CD4-positive, CD25-positive, alpha-beta regulatory T cell (primary cell): ENCODE data around the gene ZNF785. TPM values are rescaled to one million over a fixed set of nuclear protein-coding genes. Genes with fewer than 3 reads are reported as not detected.

Source experiments
- ATAC-seq, 2 donors: fragments of 150-1000 bp; cut with Tn5 transposase; one replicate each; pipeline ENCODE4 v1.10.0; 2021; ENCODE audit warnings: low read depth in 2 of 2, moderate number of reproducible peaks in 2 of 2, moderate library complexity in 1 of 2
- DNase-seq, 3 donors: peaks; one replicate each; pipeline versions ENCODE4 v3.0.0 to v3.0.0-alpha.2; 2012 to 2022; ENCODE audit warnings: mixed read lengths in 1 of 3
- H3K27ac ChIP-seq: one replicate; pipeline ENCODE4 v1.7.0; 2013; ENCODE audit warnings: mild to moderate bottlenecking, low read length; ENCODE audit not compliant: insufficient read depth, poor library complexity, severe bottlenecking
- H3K27me3 ChIP-seq: one replicate; pipeline ENCODE4 v1.7.0; 2013; ENCODE audit warnings: low read length; ENCODE audit not compliant: control insufficient read depth, insufficient read depth
- H3K36me3 ChIP-seq: one replicate; pipeline ENCODE4 v1.7.0; 2013; ENCODE audit warnings: mild to moderate bottlenecking, low read length, moderate library complexity; ENCODE audit not compliant: control insufficient read depth, insufficient read depth
- H3K4me1 ChIP-seq: 2 replicates; pipeline ENCODE4 v1.7.0; 2013; ENCODE audit warnings: mild to moderate bottlenecking, low read length; ENCODE audit not compliant: insufficient read depth, control insufficient read depth, poor library complexity, severe bottlenecking
- H3K4me3 ChIP-seq: one replicate; pipeline ENCODE4 v1.7.0; 2013; ENCODE audit warnings: low read depth, mild to moderate bottlenecking, low read length, moderate library complexity
- H3K9me3 ChIP-seq, 2 experiments: 1 replicate in 1 of 2; 2 replicates in 1 of 2; pipeline ENCODE4 v1.7.0; 2013; ENCODE audit warnings: low read length in 2 of 2, mild to moderate bottlenecking in 1 of 2, moderate library complexity in 1 of 2; ENCODE audit not compliant: control insufficient read depth in 2 of 2
- H3K27ac Mint-ChIP-seq, 3 donors: one replicate each; pipeline ENCODE4 v1.8.0; 2020 to 2022; ENCODE audit warnings: mild to moderate bottlenecking in 3 of 3, mixed read lengths in 3 of 3, moderate library complexity in 2 of 3
- H3K27me3 Mint-ChIP-seq: one replicate; pipeline ENCODE4 v1.8.0; 2022; ENCODE audit warnings: mild to moderate bottlenecking, mixed read lengths
- H3K36me3 Mint-ChIP-seq: one replicate; pipeline ENCODE4 v1.8.0; 2020; ENCODE audit warnings: mixed read lengths
- H3K4me1 Mint-ChIP-seq, 4 donors: one replicate each; pipeline ENCODE4 v1.8.0; 2020 to 2022; ENCODE audit warnings: mixed read lengths in 4 of 4, mild to moderate bottlenecking in 1 of 4
- H3K4me3 Mint-ChIP-seq, 4 donors: one replicate each; pipeline ENCODE4 v1.8.0; 2020 to 2022; ENCODE audit warnings: mild to moderate bottlenecking in 4 of 4, mixed read lengths in 4 of 4, moderate library complexity in 3 of 4
- H3K9me3 Mint-ChIP-seq, 7 donors: one replicate each; pipeline ENCODE4 v1.8.0; 2020 to 2022; ENCODE audit warnings: mixed read lengths in 7 of 7, mild to moderate bottlenecking in 3 of 7, moderate library complexity in 2 of 7
- polyA plus RNA-seq, 4 donors: library from polyadenylated mRNA; unstranded; fragments of 300-500 nt; fragmentation: Illumina TruSeq; gene quantifications; one replicate each; pipeline ENCODE4 v1.2.3, GENCODE V29; 2021
- total RNA-seq: library from RNA; stranded (reverse); gene quantifications from one replicate; pipeline ENCODE4 v1.2.3, GENCODE V29; 2022

The ZNF785 gene
- total and polyA plus RNA-seq, 5 donors from 2014 or later = 1.4 to 9.3 (median 3.0) TPM

DNA sequence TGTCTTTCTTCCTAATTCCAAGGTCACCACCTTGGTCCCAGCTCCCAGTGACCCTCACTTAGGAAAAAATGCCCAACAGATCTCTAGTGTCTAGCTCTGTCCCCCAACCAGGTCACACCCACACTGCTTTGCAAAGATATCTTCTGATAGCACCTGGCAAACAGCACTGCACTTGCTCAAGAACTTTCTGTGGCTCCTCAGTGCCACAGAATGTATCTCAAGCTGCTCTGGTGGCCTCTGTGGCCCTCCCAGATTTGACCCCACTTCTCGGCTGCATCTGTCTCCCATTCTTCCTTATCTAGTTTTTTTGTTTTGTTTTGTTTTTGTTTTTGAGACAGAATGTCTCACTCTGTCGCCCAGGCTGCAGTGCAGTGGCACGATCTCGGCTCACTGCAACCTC is 19.0 kb downstream of the ZNF785 start:
- H3K27me3 ChIP-seq = no peaks in the 10 kb centered on the region
- Mint-ChIP-seq H3K27me3 (no peaks in the 10 kb centered on the region), H3K36me3 (no peaks in the 10 kb centered on the region), H3K9me3 (no peaks in the 10 kb centered on the region), H3K27ac (peak overlapping the region; percentile 98 to 99 (median 98)), H3K4me3 (peak overlapping the region in 2 of 4 donors; percentile 13 to 91), H3K4me1 (peaks cover 5 to 45% (median 23%) of the 10 kb centered on the region in 4 donors)
- no peaks in the 10 kb centered on the region for H3K36me3 ChIP-seq
- ATAC-seq (no peak), DNase-seq (no peak)
- no peak overlapping the region for H3K4me3 ChIP-seq
- H3K4me1 ChIP-seq = peaks cover 45% of the 10 kb centered on the region
- H3K9me3 ChIP-seq = no peaks in the 10 kb centered on the region
- peak overlapping the region; percentile 95 for H3K27ac ChIP-seq

DNA sequence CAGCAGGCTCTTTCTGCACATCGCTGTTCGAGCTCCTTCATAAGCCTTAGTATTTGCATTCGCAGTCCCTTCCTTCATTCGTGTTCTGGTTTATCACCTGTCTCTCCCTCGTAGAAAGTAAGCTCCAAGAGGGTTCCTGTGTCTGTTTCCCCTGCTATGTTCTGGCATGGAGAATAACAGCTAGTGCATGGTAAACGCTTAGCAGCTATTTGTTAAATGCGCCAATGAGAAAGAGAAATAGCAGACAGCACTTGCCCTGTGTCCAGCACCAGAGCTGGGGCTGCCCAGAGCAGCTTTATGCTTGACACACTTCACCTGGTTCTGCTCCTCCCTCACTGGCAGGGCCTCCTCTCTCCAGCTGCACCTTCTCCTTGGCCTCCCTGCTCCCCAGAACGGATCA is 19.5 kb downstream of the ZNF785 start:
- no peaks in the 10 kb centered on the region for H3K9me3 ChIP-seq
- peak overlapping the region in 3 of 4 donors; percentile 13 to 91 (median 70) for H3K4me3 Mint-ChIP-seq
- no peaks in the 10 kb centered on the region for H3K9me3 Mint-ChIP-seq
- no peaks in the 10 kb centered on the region for H3K36me3 ChIP-seq
- no peaks in the 10 kb centered on the region for H3K27me3 ChIP-seq
- peak overlapping the region; percentile 95 for H3K27ac ChIP-seq
- peak overlapping the region; percentile 16 to 62 (median 38) for H3K27ac Mint-ChIP-seq
- no peaks in the 10 kb centered on the region for H3K27me3 Mint-ChIP-seq
- peaks cover 47% of the 10 kb centered on the region for H3K4me1 ChIP-seq
- no peaks in the 10 kb centered on the region for H3K36me3 Mint-ChIP-seq
- H3K4me1 Mint-ChIP-seq = peaks cover 9 to 46% (median 26%) of the 10 kb centered on the region in 4 donors
- H3K4me3 ChIP-seq = no peak overlapping the region
- ATAC-seq (no peak), DNase-seq (no peak)

DNA sequence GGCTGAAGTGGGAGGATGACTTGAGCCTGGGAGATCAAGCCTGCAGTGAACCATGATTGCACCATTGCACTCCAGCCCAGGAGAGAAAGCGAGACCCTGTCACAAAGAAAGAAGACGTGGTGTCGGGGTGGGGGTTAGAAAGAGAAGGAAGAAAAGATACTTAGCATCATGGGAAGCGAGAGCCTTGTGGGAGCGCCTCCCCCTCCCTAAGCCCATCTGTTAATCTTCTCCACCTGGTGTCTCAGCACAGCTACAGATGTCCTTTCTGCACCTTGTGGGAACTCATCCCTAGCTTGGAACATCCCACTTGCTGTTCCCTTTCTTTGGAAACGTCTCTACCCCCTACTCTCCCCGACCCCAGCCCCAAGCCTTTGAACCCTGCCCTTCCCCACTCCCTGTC is 20.0 kb downstream of the ZNF785 start:
- H3K4me1 ChIP-seq = peaks cover 44% of the 10 kb centered on the region
- H3K36me3 ChIP-seq = no peaks in the 10 kb centered on the region
- no peaks in the 10 kb centered on the region for H3K36me3 Mint-ChIP-seq
- no peaks in the 10 kb centered on the region for H3K9me3 ChIP-seq
- peaks cover 11 to 47% (median 27%) of the 10 kb centered on the region in 4 donors for H3K4me1 Mint-ChIP-seq
- peak overlapping the region in 2 of 3 donors; percentile 38 to 56 for H3K27ac Mint-ChIP-seq
- H3K27me3 ChIP-seq = no peaks in the 10 kb centered on the region
- DNase-seq = no peak
- H3K27ac ChIP-seq = no peak overlapping the region
- H3K9me3 Mint-ChIP-seq = no peaks in the 10 kb centered on the region
- no peak overlapping the region for H3K4me3 ChIP-seq
- H3K4me3 Mint-ChIP-seq = no peak overlapping the region
- ATAC-seq = no peak
- no peaks in the 10 kb centered on the region for H3K27me3 Mint-ChIP-seq

DNA sequence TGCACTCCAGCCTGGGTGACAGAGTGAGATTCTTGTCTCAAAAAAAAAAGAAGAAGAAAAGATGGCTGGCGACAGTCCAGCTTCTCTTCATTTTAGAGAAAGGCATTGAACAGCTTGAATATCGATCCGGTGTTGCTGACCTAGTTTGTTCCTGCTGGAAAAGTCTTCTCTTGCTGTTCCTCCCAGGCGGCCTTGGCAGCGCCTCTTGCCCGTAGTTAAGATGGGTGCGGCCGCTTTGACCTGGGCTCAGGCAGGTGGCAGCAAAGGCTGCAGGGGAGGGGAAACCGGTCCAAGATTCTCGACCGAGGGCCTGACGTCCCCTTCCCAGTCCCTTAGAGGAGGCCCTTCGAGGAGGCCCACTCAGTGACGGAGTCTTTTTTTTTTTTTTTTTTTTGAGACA is 23.5 kb downstream of the ZNF785 start:
- Histone ChIP-seq H3K27me3 (no peaks in the 10 kb centered on the region), H3K4me3 (peak overlapping the region; percentile 61), H3K4me1 (peaks cover 21% of the 10 kb centered on the region), H3K36me3 (no peaks in the 10 kb centered on the region), H3K9me3 (no peaks in the 10 kb centered on the region), H3K27ac (peak overlapping the region; percentile 60)
- no peak for DNase-seq
- peaks cover 6 to 35% (median 14%) of the 10 kb centered on the region in 4 donors for H3K4me1 Mint-ChIP-seq
- no peaks in the 10 kb centered on the region for H3K27me3 Mint-ChIP-seq
- no peak for ATAC-seq
- H3K36me3 Mint-ChIP-seq = no peaks in the 10 kb centered on the region
- peak overlapping the region; percentile 87 to 92 (median 88) for H3K4me3 Mint-ChIP-seq
- H3K9me3 Mint-ChIP-seq = no peaks in the 10 kb centered on the region
- peak overlapping the region; percentile 93 to 96 (median 94) for H3K27ac Mint-ChIP-seq

DNA sequence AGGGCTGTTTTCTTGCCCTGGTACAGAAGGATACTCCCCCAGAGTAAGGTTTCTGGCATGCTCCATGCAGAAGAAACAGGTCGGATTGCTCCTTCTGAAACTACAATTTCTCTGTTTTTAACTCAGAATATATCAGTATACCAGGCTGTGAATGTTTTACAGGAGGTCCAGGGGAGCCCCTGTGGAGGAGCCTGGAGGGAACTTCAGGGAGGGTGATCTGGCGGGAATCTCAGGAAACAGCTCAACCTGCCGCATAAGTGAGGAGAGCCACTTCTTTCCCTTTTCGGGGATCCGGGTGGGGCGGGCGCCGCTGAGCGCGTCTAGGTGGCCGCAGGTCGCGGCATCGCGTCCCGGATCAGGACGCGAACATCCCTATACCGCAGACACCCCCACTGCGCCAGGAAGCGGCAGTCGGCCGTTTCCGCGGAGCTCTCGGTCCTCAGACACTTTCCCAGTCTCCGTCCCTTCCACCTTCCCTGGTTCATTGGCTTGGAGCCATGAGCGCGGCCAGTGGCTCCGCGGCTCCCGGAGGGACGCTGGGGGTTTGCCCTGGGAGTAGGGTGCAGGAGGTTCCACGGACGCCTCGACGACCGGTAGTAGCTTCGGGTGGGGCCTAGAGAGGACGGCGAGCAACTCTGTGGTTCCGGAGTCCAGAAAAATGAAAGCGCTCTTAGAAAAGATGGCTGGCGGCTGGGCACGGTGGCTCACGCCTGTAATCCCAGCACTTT is 24.2 kb downstream of the ZNF785 start:
- no peaks in the 10 kb centered on the region for H3K9me3 ChIP-seq
- Mint-ChIP-seq H3K4me1 (peaks cover 6 to 35% (median 12%) of the 10 kb centered on the region in 4 donors), H3K36me3 (peaks cover 1% of the 10 kb centered on the region), H3K9me3 (no peaks in the 10 kb centered on the region), H3K4me3 (peak overlapping the region; percentile 87 to 92 (median 88)), H3K27me3 (no peaks in the 10 kb centered on the region), H3K27ac (peak overlapping the region; percentile 93 to 96 (median 94))
- peaks cover 26% of the 10 kb centered on the region for H3K4me1 ChIP-seq
- peak overlapping the region; percentile 60 for H3K27ac ChIP-seq
- no peak for ATAC-seq
- peak in 2 of 3 donors; percentile 11 to 56 for DNase-seq
- H3K27me3 ChIP-seq = no peaks in the 10 kb centered on the region
- peaks cover under 1% of the 10 kb centered on the region for H3K36me3 ChIP-seq
- H3K4me3 ChIP-seq = peak overlapping the region; percentile 61

DNA sequence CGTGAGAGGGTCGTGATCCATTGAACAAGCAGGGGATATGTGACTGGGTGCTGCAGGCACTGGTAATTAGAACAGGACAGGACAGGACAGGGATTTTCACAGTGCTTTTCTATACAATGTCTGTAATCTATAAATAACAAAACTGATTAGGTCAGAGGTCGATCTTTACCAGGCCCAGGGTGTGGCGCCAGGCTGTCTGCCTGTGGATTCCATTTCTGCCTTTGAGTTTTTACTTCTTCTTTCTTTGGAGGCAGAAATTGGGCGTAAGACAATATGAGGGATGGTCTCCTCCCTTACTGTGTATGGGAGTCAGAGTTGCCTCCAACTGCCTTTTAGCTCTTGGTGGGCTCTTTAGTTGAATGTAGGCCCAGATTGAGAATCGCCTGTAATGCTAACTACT is 25.8 kb downstream of the ZNF785 start:
- Histone ChIP-seq H3K27me3 (no peaks in the 10 kb centered on the region), H3K4me3 (no peak overlapping the region), H3K36me3 (peaks cover 11% of the 10 kb centered on the region), H3K9me3 (no peaks in the 10 kb centered on the region), H3K27ac (no peak overlapping the region), H3K4me1 (peaks cover 34% of the 10 kb centered on the region)
- Mint-ChIP-seq H3K4me3 (peak overlapping the region; percentile 43 to 93 (median 85)), H3K36me3 (peaks cover 5% of the 10 kb centered on the region), H3K9me3 (no peaks in the 10 kb centered on the region), H3K27ac (peak overlapping the region in 2 of 3 donors; percentile 81 to 93), H3K27me3 (no peaks in the 10 kb centered on the region), H3K4me1 (peaks cover 4 to 38% (median 9%) of the 10 kb centered on the region in 4 donors)
- ATAC-seq = no peak
- no peak for DNase-seq

DNA sequence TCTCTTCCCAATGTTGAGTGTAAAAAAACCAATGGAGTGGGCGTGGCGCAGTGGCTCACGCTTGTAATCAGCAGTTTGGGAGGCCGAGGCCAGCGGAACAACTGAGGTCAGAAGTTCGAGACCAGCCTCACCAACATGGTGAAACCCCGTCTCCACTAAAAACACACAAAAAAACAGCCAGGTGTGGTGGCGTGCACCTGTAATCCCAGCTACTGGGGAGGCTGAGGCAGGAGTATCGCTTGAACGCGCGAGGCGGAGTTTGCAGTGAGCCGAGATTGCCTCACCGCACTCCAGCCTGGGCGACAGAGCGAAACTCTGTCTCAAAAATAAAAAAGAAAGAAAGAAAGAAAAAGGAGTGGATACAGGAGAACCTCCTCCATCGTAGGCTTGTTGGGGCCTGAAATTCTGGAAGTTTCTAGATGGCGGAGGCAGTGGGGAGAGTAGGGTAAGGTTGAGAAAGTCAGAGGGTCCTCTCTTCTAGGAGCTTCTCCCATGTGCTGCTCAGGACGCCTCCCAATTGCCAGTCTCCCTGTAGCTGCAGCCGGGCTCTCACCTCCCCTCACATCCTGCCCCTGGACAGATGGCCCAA is 26.6 kb downstream of the ZNF785 start:
- Mint-ChIP-seq H3K27ac (peak overlapping the region; percentile 74 to 93 (median 84)), H3K9me3 (no peaks in the 10 kb centered on the region), H3K36me3 (peaks cover 11% of the 10 kb centered on the region), H3K4me1 (peaks cover 6 to 45% (median 15%) of the 10 kb centered on the region in 4 donors), H3K4me3 (peak overlapping the region; percentile 83 to 93 (median 89)), H3K27me3 (no peaks in the 10 kb centered on the region)
- Histone ChIP-seq H3K4me1 (peaks cover 38% of the 10 kb centered on the region), H3K9me3 (no peaks in the 10 kb centered on the region), H3K36me3 (peaks cover 11% of the 10 kb centered on the region), H3K4me3 (peak overlapping the region; percentile 72), H3K27ac (peak overlapping the region; percentile 95), H3K27me3 (no peaks in the 10 kb centered on the region)
- DNase-seq = no peak
- no peak for ATAC-seq
